MM.1S (cell line): Measurements from ENCODE around the gene ZFHX3.

Source experiments
- DNase-seq: peaks from one replicate; pipeline ENCODE4 v3.0.0-alpha.2; 2015
- H2AFZ ChIP-seq: fragments of 300-600 bp; sonication (generic); 2 replicates; pipeline ENCODE4 v1.6.0; 2016; ENCODE audit warnings: antibody characterized with exemption, low read length
- H3F3A ChIP-seq: fragments of 300-600 bp; sonication (generic); 2 replicates; pipeline ENCODE4 v1.6.1; 2016; ENCODE audit warnings: mild to moderate bottlenecking, antibody characterized with exemption, low read length, moderate library complexity, mixed read lengths; ENCODE audit not compliant: insufficient read depth
- H3K27ac ChIP-seq: fragments of 300-600 bp; sonication (generic); 2 replicates; pipeline ENCODE4 v1.5.1; 2016; ENCODE audit warnings: mild to moderate bottlenecking, low read length
- H3K27me3 ChIP-seq: fragments of 300-600 bp; sonication (generic); replicated peaks from 2 replicates; pipeline ENCODE4 v1.6.0; 2016; ENCODE audit warnings: low read length; ENCODE audit not compliant: insufficient read depth
- H3K36me3 ChIP-seq: fragments of 300-600 bp; sonication (generic); replicated peaks from 2 replicates; pipeline ENCODE4 v1.6.1; 2016; ENCODE audit warnings: mild to moderate bottlenecking, low read length, mixed read lengths; ENCODE audit not compliant: insufficient read depth
- H3K4me1 ChIP-seq: fragments of 300-600 bp; sonication (generic); 2 replicates; pipeline ENCODE4 v1.6.1; 2016; ENCODE audit warnings: low read length, mixed read lengths
- H3K4me2 ChIP-seq: fragments of 300-600 bp; sonication (generic); 2 replicates; pipeline ENCODE4 v1.6.0; 2016; ENCODE audit warnings: low read depth, low read length
- H3K4me3 ChIP-seq: fragments of 300-600 bp; sonication (generic); 2 replicates; pipeline ENCODE4 v1.5.1; 2016; ENCODE audit warnings: low read length, mixed read lengths
- H3K79me2 ChIP-seq: fragments of 300-600 bp; sonication (generic); 2 replicates; pipeline ENCODE4 v1.6.1; 2016; ENCODE audit warnings: mixed run types, low read length, mixed read lengths
- H3K9ac ChIP-seq: fragments of 300-600 bp; sonication (generic); 2 replicates; pipeline ENCODE4 v1.6.1; 2016; ENCODE audit warnings: low read length, mixed read lengths
- H3K9me2 ChIP-seq: fragments of 300-600 bp; sonication (generic); replicated peaks from 2 replicates; pipeline ENCODE4 v1.6.1; 2016; ENCODE audit warnings: mild to moderate bottlenecking, low read length, mixed read lengths; ENCODE audit not compliant: insufficient read depth
- H3K9me3 ChIP-seq: fragments of 300-600 bp; sonication (generic); replicated peaks from 2 replicates; pipeline ENCODE4 v1.6.1; 2016; ENCODE audit warnings: mild to moderate bottlenecking, low read length, mixed read lengths; ENCODE audit not compliant: insufficient read depth
- H4K20me1 ChIP-seq: fragments of 300-600 bp; sonication (generic); 2 replicates; pipeline ENCODE4 v1.6.1; 2016; ENCODE audit warnings: mild to moderate bottlenecking, low read length, moderate library complexity, mixed read lengths; ENCODE audit not compliant: insufficient read depth
- CTCF ChIP-seq: fragments of 300-600 bp; sonication (generic); IDR thresholded peaks from 2 replicates; pipeline ENCODE4 v1.5.1; 2016; ENCODE audit warnings: antibody characterized with exemption, low read length, mixed read lengths
- EZH2 ChIP-seq: fragments of 300-600 bp; sonication (generic); optimal IDR thresholded peaks from 2 replicates; pipeline ENCODE3; 2017; ENCODE audit warnings: low read depth, mild to moderate bottlenecking, antibody characterized with exemption, low read length, mixed read lengths
- EZH2phosphoT487 ChIP-seq: fragments of 300-600 bp; sonication (generic); IDR thresholded peaks from 2 replicates; pipeline ENCODE4 v1.6.1; 2018; ENCODE audit warnings: antibody characterized with exemption, low read length

Gene ZFHX3

GRCh38 chr16:72971370-72971769 is 76.6 kb downstream of the ZFHX3 start:
- TF ChIP-seq EZH2: no peak
- no peak for TF ChIP-seq EZH2phosphoT487
- no peak for TF ChIP-seq CTCF
- Histone ChIP-seq H2AFZ (no peak overlapping the region), H3K36me3 (no peaks in the 10 kb centered on the region), H3K79me2 (no peaks in the 10 kb centered on the region), H3K9me3 (no peaks in the 10 kb centered on the region), H3F3A (no peaks in the 10 kb centered on the region), H3K4me2 (no peak overlapping the region), H4K20me1 (no peaks in the 10 kb centered on the region), H3K4me3 (no peak overlapping the region), H3K27ac (no peak overlapping the region), H3K4me1 (no peaks in the 10 kb centered on the region), H3K9me2 (no peaks in the 10 kb centered on the region), H3K9ac (no peak overlapping the region), H3K27me3 (no peaks in the 10 kb centered on the region)
- DNase-seq: no peak

GRCh38 chr16:72970656-72971055 is 77.3 kb downstream of the ZFHX3 start:
- H2AFZ ChIP-seq: no peak overlapping the region
- H3K9me3 ChIP-seq: no peaks in the 10 kb centered on the region
- no peaks in the 10 kb centered on the region for H4K20me1 ChIP-seq
- DNase-seq: no peak
- H3K36me3 ChIP-seq: no peaks in the 10 kb centered on the region
- no peaks in the 10 kb centered on the region for H3K4me1 ChIP-seq
- no peak overlapping the region for H3K9ac ChIP-seq
- no peak overlapping the region for H3K27ac ChIP-seq
- H3K4me2 ChIP-seq: no peak overlapping the region
- H3K27me3 ChIP-seq: no peaks in the 10 kb centered on the region
- no peaks in the 10 kb centered on the region for H3K9me2 ChIP-seq
- no peak for TF ChIP-seq CTCF
- no peak for TF ChIP-seq EZH2
- no peak for TF ChIP-seq EZH2phosphoT487
- H3K79me2 ChIP-seq: no peaks in the 10 kb centered on the region
- no peak overlapping the region for H3K4me3 ChIP-seq
- no peaks in the 10 kb centered on the region for H3F3A ChIP-seq

- Histone ChIP-seq H3K79me2 (no peaks in the 10 kb centered on the region), H3K4me3 (no peak overlapping the region), H4K20me1 (no peaks in the 10 kb centered on the region), H3K9me2 (no peaks in the 10 kb centered on the region), H3K4me1 (no peaks in the 10 kb centered on the region), H3K9me3 (no peaks in the 10 kb centered on the region), H3F3A (no peaks in the 10 kb centered on the region), H3K9ac (no peak overlapping the region), H3K27ac (no peak overlapping the region), H2AFZ (no peak overlapping the region), H3K27me3 (no peaks in the 10 kb centered on the region), H3K36me3 (no peaks in the 10 kb centered on the region), H3K4me2 (no peak overlapping the region)
- TF ChIP-seq EZH2 (no peak), CTCF (no peak)
- DNase-seq: no peak
These were observed 78.1 kb downstream of the ZFHX3 start for GRCh38 chr16:72969812-72970211.
